A549 treated with RU486 at 1 μM for 4 hours (cell line): Measurements from ENCODE around the gene HPSE. TPM values are rescaled to one million over a fixed set of nuclear protein-coding genes. Genes with fewer than 3 reads are reported as not detected.

Experiments
- total RNA-seq: library from RNA; stranded (reverse); fragments of 200-300 nt; extraction: Qiagen RNA extraction; gene quantifications from 5 replicates; pipeline ENCODE4 v1.2.3, GENCODE V29; 2022; ENCODE audit warnings: low read depth

Gene HPSE
- total RNA-seq = 1.1 to 1.8 TPM (median 1.3 TPM) in 5 replicates

DNA sequence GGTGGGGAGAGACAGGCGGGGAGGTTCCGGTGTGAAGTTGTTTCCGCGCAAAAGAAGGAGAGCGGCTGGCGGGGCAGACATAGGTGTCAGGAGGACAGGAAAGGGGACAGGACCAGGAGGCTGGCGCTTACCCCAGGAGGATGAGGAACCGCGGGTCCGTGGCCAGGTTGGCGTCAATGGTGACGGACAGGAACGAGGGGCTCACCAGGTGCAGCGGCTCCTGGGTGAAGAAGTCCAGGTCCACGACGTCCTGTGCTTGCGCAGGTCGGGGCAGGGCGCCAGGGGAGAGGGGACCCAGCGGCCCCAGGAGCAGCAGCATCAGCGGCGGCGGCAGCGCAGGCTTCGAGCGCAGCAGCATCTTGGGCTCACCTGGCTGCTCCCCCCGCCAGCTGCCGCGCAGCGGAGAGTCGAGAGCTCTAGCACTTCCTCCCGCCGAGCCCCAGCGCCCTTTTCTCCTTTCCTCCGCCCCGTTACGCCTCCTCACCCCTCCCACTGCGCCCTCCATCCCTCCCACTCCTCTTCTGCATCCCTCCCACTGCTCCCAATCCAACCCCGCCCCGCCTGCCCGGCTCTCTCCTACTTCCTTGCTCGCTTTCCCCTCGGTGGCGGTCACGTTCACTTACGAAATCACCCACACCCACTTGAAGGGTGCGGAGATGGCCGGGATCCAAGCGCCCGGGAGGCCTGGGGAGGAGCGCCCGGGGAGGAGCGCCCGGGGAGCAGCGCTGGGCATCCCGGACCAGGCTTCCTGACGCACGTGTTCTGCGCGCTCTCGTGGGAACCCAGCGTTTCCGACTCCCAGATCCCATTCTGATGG is at the start of gene HPSE:
HPSE (minus strand) TSS at position 424 of the 817 bp plus-strand sequence; CDS start at position 358, 66 bp downstream.

DNA sequence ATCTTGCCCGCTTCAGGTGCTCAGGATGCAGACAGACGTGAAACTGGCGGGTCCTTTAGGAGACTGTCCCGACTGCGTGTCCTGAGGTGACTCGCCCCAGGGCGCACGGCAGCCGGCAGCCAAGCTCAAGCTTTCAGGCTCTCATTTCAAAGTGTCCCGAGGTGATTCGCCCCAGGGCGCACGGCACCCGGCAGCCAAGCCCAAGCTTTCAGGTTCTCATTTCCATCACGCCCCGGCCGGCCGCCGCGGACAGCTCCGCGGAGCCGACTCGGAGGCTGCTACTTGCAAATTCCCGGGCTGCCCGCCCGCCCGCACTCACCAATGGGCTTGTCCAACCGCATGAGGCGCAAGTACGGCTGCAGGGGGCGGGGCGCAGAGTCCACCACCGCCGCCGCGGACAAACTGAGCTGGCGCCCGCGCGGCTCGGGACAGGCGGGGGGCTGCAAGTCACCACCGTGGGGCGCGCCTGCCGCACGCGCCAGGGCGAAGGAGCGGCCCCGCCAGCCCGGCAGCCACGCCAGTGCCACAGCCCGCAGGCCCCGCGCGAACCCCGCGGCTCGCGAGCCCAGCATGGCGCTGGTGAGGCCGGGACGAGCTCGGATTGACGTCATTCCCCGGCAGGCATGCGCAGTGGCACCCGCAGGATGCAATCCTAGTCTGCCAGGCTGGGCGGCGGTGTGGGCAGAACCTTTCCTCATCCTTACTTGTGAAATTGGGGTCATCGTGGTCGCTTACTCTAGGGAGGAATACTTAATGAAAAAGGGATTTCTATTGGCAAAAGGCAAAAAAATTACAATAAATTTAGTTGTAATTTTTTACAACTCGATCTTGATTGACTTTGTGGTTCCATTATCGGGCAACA is 50.2 kb downstream of the HPSE start, which contains the start of gene COQ2:
COQ2 (minus strand) TSS at position 606 of the 862 bp plus-strand sequence; CDS start at position 572, 34 bp downstream.

Other genes with a start within 250 kb of the HPSE start
- gene PLAC8, start 220.1 kb downstream of the HPSE start, total RNA-seq = 0.66 to 1.6 TPM (median 1.1 TPM) in 5 replicates
- gene COQ2, start 50.0 kb downstream of the HPSE start, total RNA-seq = 17.8 to 21.5 TPM (median 19.3 TPM) in 5 replicates
- gene HELQ, start 121.0 kb upstream of the HPSE start, total RNA-seq = 4.5 to 6.2 TPM (median 5.8 TPM) in 5 replicates
- gene MRPS18C, start 121.2 kb upstream of the HPSE start, total RNA-seq = 41.2 to 68.4 TPM (median 53.9 TPM) in 5 replicates
- gene ABRAXAS1, start 150.3 kb upstream of the HPSE start, total RNA-seq = 2.7 to 7.7 TPM (median 6.6 TPM) in 5 replicates
- 37.8 to 51.1 TPM (median 48.3 TPM) in 5 replicates for gene GPAT3, start 201.3 kb upstream of the HPSE start, total RNA-seq